ENCODE results near the gene BBS9.

The BBS9 gene

GRCh38 chr7:33610918-33611317 is 481.6 kb downstream of the BBS9 start:
- no peak for DNase-seq (ENCODE audit: low read depth)

DNA sequence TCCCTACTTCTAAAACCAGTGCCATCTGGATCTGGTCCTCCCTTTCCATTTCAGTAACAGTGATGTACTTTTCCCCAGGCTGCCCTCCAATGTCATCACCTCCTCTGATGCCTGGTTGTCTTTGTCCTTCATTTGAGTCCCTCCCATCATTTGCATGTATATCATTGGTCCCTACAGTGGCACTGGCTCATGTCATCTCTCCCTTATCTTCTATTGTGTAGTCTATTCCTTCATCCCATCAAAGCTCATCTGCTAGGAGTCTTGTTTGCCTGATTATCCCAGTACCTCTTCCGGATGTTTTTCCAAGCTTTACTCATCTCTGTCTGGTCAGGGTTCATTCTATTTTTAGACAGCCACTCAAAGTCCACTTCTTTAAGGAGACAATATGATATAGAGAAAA is 483.1 kb downstream of the BBS9 start:
- DNase-seq (ENCODE audit: low read depth) = no peak

GRCh38 chr7:33614357-33615117 is 485.2 kb downstream of the BBS9 start:
- no peak for DNase-seq (ENCODE audit: low read depth)

- no peak for DNase-seq (ENCODE audit: low read depth)
These were observed 487.4 kb downstream of the BBS9 start for GRCh38 chr7:33616752-33617151.

- no peak for DNase-seq (ENCODE audit: low read depth)
These were observed 489.9 kb downstream of the BBS9 start for GRCh38 chr7:33619264-33619663.

DNA sequence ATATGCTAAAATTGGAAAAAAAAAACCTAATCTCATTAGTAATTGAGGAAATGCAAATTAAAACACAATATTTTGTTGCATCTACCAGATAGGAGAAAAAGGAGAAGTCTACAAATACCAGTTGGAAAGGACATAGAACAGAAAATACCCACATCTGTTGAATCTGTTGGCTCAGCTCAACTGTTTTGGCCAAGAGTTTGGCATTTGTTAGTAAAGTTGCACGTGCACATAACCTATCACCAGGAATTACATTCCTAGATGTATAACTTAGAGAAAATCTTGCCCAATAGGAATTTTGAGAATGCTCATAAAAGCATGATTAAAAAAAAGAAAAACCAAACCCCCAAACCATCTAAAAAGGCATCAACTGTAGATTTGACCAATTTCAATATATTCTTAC is 493.9 kb downstream of the BBS9 start:
- DNase-seq (ENCODE audit: low read depth) = no peak

- no peak for DNase-seq (ENCODE audit: low read depth)
These were observed 494.9 kb downstream of the BBS9 start for GRCh38 chr7:33624215-33624614.

GRCh38 chr7:33626869-33627268 is 497.5 kb downstream of the BBS9 start:
- DNase-seq (ENCODE audit: low read depth) = no peak

GRCh38 chr7:33627741-33628140 is 498.4 kb downstream of the BBS9 start:
- DNase-seq (ENCODE audit: low read depth) = no peak

- DNase-seq (ENCODE audit: low read depth) = no peak
These were observed 499.5 kb downstream of the BBS9 start for GRCh38 chr7:33628894-33629293.

DNA sequence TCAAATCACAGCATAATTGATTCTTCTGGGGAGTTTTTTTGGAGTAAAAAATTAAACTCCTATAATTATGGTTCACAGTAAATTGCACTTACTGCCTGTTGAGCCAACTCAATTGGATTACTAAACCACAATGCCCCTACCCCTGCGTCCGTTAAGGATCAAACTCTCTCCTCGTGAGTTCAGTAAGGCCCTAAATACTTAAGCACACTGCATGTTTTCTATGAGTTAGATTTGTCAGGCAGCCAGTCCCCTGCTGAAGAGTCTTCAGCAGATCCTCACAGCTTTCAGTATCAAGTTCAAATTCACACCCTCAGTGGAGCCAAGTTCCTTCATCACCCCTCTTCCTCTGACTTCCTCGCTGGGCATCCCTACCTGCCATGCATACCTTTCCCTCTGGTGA is 501.0 kb downstream of the BBS9 start:
- no peak for DNase-seq (ENCODE audit: low read depth)

DNA sequence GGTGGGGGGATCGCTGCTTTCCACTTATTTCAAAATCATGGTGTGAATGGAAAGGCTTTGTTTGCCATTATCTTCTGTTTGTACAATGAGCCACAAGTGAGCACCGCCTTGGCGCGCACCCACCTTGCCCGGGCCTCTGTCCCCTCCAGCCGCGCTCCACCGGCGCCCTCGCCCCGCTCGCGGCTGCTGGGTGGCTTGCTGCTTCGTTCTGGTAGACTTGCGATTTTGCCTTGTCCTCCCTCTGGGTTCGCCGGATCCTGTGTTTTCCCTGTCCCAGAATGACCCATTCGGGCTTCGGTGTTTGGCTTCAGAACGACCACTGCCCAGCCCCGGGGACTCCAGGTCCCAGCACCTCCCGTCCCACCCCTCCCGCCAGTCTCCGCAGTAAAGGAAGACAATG is 503.0 kb downstream of the BBS9 start:
- no peak for DNase-seq (ENCODE audit: low read depth)

DNA sequence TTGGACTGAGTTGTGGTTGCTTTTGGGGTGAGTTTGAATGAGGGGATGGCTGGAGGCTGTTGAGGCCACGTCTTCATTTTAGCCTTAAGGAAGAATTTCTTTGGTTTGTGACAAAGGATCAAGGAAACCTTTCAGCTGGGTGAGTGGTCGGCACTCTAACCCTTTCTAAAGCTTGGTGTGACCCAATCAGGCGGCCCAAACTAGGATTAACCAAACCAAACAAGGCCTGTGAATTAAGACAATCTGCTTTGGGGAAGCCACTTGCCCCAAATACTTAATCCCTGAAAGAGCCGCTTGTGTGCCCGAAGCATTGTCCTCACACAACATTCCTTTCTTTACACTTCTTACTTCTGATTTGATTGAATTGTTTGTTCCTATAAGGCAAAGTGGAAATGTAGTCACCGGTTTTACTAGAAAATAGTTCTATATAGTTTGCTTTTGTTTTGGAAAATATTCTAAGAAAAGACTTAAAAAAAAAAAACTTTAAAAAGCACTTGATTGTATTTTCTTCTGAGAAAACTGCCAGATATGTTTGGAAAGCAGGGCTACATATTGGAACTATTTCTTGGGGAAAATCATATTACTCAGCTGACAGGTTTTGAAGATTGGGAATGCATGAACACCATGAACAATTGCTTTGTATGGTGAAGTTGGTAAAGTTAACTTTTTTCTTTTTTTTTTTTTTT is 503.6 kb downstream of the BBS9 start:
- DNase-seq (ENCODE audit: low read depth) = no peak

DNA sequence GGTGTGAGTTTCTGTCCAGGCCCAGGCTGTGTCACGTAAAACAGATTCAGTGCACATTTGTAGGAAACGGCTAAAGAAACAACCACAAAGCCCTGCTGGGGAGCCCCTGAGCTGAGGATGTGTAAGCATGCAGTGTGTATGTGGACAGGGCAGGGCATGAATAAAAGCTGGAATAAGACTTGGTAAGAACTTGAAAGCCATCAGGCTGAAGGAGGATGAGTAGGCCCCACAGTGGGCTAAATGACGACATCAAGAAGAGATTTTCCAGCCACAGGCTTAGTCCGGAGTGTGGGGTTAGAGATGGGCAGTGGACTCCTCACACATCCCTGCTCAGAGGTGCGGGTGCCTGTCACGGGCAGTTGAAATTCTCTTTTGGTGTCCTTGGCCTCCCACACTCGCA is 505.2 kb downstream of the BBS9 start:
- DNase-seq (ENCODE audit: low read depth) = no peak

DNA sequence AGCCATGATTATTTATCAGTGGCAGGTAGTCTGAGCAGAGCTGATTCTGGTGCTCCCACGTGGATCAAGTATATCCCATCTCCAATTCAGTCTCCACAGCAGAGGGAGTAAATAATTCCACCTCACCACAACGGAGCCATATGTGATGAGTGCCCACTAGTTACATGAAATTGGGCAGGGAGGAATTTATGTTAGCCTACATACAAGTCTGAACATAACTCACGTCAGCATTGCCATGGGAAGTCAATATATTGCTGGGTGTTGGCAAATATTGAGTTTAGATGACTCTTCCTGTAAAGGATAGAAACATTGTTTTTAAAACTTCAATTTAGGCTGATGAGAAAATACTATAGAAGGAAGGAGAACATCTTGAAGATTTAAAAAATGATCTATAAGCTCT is 507.0 kb downstream of the BBS9 start:
- DNase-seq (ENCODE audit: low read depth) = no peak

- no peak for DNase-seq (ENCODE audit: low read depth)
These were observed 510.3 kb downstream of the BBS9 start for GRCh38 chr7:33639552-33640197.

DNA sequence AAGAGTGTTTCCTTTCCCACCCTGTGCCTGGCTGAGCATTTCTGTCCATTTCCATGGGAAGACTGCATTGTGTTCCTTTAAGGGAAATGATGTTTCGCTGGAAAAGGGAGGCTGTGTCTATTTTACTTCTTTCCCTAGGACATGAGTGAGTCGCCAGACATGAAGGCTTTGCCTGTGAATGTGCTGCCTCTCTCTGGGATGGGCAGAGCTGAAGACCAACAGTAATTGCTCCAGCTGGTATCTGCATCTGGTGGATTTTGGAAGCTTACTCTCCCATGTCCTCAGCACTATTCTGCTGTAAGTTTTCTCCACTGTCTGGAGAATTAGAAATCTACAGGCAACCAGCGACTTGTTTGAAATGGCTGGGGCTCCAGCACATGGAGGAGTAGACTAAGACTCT is 511.4 kb downstream of the BBS9 start:
- DNase-seq (ENCODE audit: low read depth) = no peak

- DNase-seq (ENCODE audit: low read depth) = no peak
These were observed 512.9 kb downstream of the BBS9 start for GRCh38 chr7:33642312-33642711.

GRCh38 chr7:33643530-33643929 is 514.2 kb downstream of the BBS9 start:
- DNase-seq (ENCODE audit: low read depth) = no peak

- DNase-seq (ENCODE audit: low read depth) = no peak
These were observed 515.1 kb downstream of the BBS9 start for GRCh38 chr7:33644489-33644888.

- DNase-seq (ENCODE audit: low read depth) = no peak
These were observed 515.7 kb downstream of the BBS9 start for GRCh38 chr7:33645104-33645503.

- no peak for DNase-seq (ENCODE audit: low read depth)
These were observed 516.8 kb downstream of the BBS9 start for GRCh38 chr7:33646166-33646565.

GRCh38 chr7:33646891-33647391 is 517.6 kb downstream of the BBS9 start:
- no peak for DNase-seq (ENCODE audit: low read depth)
